Measurements from ENCODE around the gene FOXA1. TPM values are rescaled to one million over a fixed set of nuclear protein-coding genes. Genes with fewer than 3 reads are reported as not detected.

The FOXA1 gene
- total and polyA plus RNA-seq, 4 donors: 8.0 to 37.5 (median 16.1) TPM

- TF ChIP-seq HNF4A (conservative IDR thresholded peaks at IDR 0.05): no peak
- no peak for TF ChIP-seq FOXA2 (IDR thresholded peaks at IDR 0.05)
- TF ChIP-seq CTCF (IDR thresholded peaks at IDR 0.05; ENCODE audit: low read depth, low read length, missing input control): no peak
- no peak for TF ChIP-seq JUND (IDR thresholded peaks at IDR 0.05)
- no peak for TF ChIP-seq GABPA (IDR thresholded peaks at IDR 0.05 in 1 of 2, conservative IDR thresholded peaks at IDR 0.05 in 1 of 2)
- TF ChIP-seq EGR1 (IDR thresholded peaks at IDR 0.05; ENCODE audit: low read depth in 2 of 2): no peak
- no peak for TF ChIP-seq MAX (IDR thresholded peaks at IDR 0.05)
- TF ChIP-seq FOXA1 (IDR thresholded peaks at IDR 0.05): no peak
- H3K27ac ChIP-seq (ENCODE audit: low read depth in 1 of 2, low read length in 2 of 2): no peak overlapping the region
- H3K9me3 ChIP-seq (ENCODE audit: control insufficient read depth in 4 of 4, low read length in 3 of 4): peaks cover 4 to 16% (median 7%) of the 10 kb centered on the region in 4 donors
- H3K4me3 ChIP-seq (ENCODE audit: low read depth in 1 of 3, low read length in 3 of 3): no peak overlapping the region
- 75% methylated on average over 1 of the region's 1 CpG for WGBS
- no peaks in the 10 kb centered on the region for H3K4me1 ChIP-seq (ENCODE audit: control insufficient read depth in 4 of 4, insufficient read depth in 4 of 4, low read length in 3 of 4)
- no peak for DNase-seq (ENCODE audit: low spot score)
- no peaks in the 10 kb centered on the region for H3K27me3 ChIP-seq (ENCODE audit: control insufficient read depth in 4 of 4, insufficient read depth in 4 of 4, low read length in 3 of 4)
- H3K9ac ChIP-seq (ENCODE audit: low read depth in 1 of 2, low read length in 2 of 2): no peak overlapping the region
- H3K36me3 ChIP-seq (ENCODE audit: control insufficient read depth in 4 of 4, insufficient read depth in 3 of 4, low read depth in 1 of 4, low read length in 3 of 4): peaks cover 0 to 5% (median under 1%) of the 10 kb centered on the region in 4 donors
Observed at GRCh38 chr14:37618498-37619028, 23.5 kb upstream of the FOXA1 start.

GRCh38 chr14:37617864-37618365 lies 22.9 kb upstream of the FOXA1 start:
- WGBS: 94% methylated on average over 1 of the region's 1 CpG
- DNase-seq (ENCODE audit: low spot score): no peak
- peaks cover 4 to 16% (median 7%) of the 10 kb centered on the region in 4 donors for H3K9me3 ChIP-seq (ENCODE audit: control insufficient read depth in 4 of 4, low read length in 3 of 4)

More at GRCh38 chr14:37617864-37618365, 22.9 kb upstream of the FOXA1 start:
- Histone ChIP-seq H3K27me3 (ENCODE audit: control insufficient read depth in 4 of 4, insufficient read depth in 4 of 4, low read length in 3 of 4) (no peaks in the 10 kb centered on the region), H3K4me1 (ENCODE audit: control insufficient read depth in 4 of 4, insufficient read depth in 4 of 4, low read length in 3 of 4) (no peaks in the 10 kb centered on the region), H3K27ac (ENCODE audit: low read depth in 1 of 2, low read length in 2 of 2) (no peak overlapping the region), H3K9ac (ENCODE audit: low read depth in 1 of 2, low read length in 2 of 2) (no peak overlapping the region), H3K36me3 (ENCODE audit: control insufficient read depth in 4 of 4, insufficient read depth in 3 of 4, low read depth in 1 of 4, low read length in 3 of 4) (peaks cover 0 to 5% (median under 1%) of the 10 kb centered on the region in 4 donors), H3K4me3 (ENCODE audit: low read depth in 1 of 3, low read length in 3 of 3) (no peak overlapping the region)
- TF ChIP-seq HNF4A (conservative IDR thresholded peaks at IDR 0.05): no peak
- no peak for TF ChIP-seq SP1 (IDR thresholded peaks at IDR 0.05)
- TF ChIP-seq ATF3 (IDR thresholded peaks at IDR 0.05): no peak
- TF ChIP-seq FOXA1 (IDR thresholded peaks at IDR 0.05): no peak
- no peak for TF ChIP-seq ZBTB33 (IDR thresholded peaks at IDR 0.05)

All from liver (tissue), 9 donors.